GM13977 (cell line): ENCODE data around the gene UBASH3A.
A peak's percentile ranks its signal among the peaks of the same experiment; 100 is the strongest.

Experiments
- DNase-seq: peaks from one replicate; pipeline ENCODE4 v3.0.0; 2012; ENCODE audit warnings: low spot score
- in situ Hi-C: fragments of 300-500 bp; cut with MboI; formaldehyde crosslinking; loops from one replicate; pipeline ENCODE4 v1.12.0; 2022; ENCODE audit warnings: low sequenced_read_pairs, low pct_unique_long_range_greater_than_20kb, mixed read lengths, inconsistent platforms; ENCODE audit not compliant: unreplicated experiment
- TF ChIP-seq, protein P1 (sequence below): IDR thresholded peaks from 2 replicates; pipeline ENCODE4 v1.5.1; 2012; ENCODE audit warnings: mild to moderate bottlenecking, control low read depth; ENCODE audit not compliant: insufficient read depth; ENCODE audit errors: extremely low read depth, missing control alignments

UBASH3A gene

DNA sequence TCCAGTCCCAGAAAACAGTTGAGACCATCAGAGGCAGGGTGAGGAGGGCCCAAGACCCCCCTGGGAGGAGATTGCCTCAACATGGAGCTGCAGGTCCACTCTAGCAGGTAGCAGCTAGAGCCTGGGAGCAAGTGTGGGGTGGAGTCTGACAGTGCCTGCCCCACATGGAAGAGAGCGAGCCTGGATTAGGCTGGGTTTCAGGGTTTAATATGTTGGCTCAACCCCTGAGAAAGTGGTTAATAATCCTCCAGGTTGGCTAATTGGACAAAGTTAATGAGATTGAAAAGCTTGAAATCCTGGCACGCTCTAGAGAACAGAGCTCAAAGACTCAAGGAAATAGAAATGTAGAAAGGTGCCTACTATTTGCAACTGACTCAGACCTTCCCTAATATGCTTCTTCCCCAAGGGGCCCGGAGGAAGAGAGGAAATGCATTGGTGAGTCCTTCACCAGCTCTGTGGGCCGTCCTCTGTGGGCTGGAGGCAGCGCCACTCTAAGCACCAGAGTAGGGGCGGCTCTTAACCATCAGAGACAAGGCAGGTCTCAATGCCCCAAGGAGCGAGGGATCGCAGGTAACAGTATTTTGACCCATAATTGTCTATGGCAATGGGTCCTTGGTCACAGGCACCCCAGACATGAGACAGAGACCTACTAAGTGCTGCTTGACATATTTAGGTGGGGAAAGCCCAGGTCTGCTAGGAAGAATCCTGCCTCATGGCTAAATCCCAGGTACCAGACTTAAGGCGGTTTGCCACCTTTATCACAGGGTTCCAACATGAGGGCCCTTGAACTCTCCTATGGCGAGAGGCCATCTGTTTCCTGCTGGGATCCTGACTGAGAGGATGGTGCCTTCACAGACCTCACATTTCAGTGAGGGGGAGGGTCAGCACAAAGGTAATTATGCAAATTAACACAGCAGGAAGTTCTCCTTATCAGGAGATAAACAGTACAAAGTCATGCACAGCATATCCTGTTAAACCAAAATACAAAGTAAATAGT lies 58.5 kb downstream of the UBASH3A start:
- in situ Hi-C loops = no loop called here
- no peak for DNase-seq
- TF ChIP-seq, protein P1, sequence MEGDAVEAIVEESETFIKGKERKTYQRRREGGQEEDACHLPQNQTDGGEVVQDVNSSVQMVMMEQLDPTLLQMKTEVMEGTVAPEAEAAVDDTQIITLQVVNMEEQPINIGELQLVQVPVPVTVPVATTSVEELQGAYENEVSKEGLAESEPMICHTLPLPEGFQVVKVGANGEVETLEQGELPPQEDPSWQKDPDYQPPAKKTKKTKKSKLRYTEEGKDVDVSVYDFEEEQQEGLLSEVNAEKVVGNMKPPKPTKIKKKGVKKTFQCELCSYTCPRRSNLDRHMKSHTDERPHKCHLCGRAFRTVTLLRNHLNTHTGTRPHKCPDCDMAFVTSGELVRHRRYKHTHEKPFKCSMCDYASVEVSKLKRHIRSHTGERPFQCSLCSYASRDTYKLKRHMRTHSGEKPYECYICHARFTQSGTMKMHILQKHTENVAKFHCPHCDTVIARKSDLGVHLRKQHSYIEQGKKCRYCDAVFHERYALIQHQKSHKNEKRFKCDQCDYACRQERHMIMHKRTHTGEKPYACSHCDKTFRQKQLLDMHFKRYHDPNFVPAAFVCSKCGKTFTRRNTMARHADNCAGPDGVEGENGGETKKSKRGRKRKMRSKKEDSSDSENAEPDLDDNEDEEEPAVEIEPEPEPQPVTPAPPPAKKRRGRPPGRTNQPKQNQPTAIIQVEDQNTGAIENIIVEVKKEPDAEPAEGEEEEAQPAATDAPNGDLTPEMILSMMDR = no peak

DNA sequence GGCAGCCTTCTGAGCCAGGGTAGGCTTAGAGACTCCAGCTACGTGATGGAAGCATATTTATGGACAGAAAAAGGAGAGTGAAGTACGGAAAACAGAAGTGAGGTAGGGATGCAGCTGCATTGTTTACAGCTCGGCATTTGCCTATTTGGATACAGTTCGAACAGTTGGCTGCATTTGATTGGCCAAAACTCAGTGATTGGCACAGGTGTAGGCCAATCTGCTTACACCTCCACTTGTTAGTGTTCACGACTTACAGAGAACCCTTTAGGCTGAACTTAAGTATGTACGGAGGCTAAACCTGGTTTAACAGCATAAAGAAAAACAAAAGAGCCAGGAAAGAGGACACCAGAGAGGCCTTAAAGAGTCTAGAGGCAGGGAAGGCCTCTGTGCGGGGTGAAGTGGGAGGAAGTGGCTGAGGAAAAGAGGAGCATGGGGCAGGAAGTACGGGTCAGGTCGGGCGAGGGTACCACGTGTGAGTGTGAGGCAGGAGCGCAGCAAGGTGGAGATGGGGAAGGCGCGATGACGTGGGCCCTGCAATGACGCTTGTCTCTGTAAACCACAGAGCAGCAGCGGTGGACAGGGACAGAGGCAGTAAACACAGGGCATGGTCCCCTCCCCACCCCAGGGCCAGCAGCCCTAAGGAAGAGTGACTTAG lies 60.3 kb downstream of the UBASH3A start:
- DNase-seq = no peak
- in situ Hi-C loops = no loop called here

DNA sequence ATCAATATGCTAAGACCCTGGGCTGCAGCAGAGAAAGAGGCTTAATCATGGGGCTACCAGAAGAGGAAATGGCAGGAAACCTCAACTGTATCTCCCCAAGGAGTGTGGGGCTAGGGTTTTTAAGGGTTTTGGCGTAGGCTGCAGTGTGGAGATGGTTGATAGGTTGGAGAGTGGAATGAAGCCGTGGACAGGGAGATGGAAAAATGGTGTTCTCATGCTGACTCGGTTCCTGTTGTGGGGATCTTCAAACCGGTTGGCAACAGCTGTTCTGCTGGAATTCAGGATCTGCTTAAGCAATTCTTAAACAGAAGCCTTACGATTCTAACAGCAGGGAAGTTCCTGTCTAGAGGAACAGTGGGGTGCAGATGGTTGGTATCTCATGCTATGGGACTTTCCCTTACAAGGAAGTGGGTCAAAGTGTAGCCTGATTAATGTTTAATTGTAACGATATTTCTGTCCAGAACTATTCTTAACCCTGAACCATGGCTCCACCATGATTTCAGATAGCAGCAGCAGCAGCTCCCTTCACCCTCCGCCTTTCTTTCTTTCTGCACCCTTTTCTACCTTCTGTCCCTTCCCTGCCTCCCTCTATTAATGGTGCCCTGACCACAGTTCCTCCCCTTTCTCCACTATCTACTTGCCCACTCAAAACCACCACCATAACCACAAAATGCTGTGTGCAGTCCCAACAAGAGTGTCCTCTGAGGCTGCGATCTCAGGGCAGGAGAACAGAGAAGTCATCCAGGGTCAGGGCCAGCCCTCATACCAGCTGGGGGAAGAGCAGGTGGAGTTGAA lies 61.5 kb downstream of the UBASH3A start:
- in situ Hi-C loops = no loop called here
- no peak for DNase-seq
- TF ChIP-seq, protein P1 = no peak

More for the DNA sequence above, 60.3 kb downstream of the UBASH3A start:
- TF ChIP-seq, protein P1 = no peak

DNA sequence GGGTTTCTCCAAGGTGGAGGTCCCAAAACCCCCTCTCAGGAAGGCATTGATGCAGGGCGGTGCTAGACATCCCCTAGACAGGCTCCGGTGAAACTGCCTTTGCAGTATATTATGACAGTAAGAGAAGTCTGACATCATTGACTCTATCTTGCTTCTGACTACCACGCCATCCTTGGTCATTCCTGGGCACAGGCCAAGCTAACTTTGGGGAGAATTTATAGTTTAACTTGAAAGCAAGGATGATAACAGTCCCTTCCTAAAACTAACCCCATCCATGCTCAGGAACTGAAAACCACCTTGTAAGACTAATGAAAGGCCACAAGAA lies 62.1 kb downstream of the UBASH3A start:
- TF ChIP-seq, protein P1 = no peak
- DNase-seq = peak; percentile 53
- in situ Hi-C loops = no loop called here

DNA sequence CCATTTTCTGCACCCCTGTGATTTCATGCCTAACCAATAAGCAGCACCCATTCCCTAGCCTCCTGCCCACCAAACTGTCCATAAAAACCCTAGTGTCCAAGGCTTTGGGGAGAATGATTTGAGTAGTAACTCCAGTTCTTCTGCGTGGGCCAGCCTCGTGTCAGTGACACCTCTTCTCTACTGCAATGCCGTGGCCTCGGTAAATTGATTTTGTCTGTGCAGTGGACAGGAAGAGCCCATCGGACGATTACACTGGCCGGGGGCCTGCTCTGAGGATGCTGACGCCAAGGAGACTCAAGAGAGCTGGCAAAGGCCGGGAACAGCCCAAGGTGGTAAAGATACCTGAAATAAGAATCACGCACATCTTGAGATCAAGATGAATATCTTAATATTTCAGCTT lies 63.0 kb downstream of the UBASH3A start:
- DNase-seq = no peak
- in situ Hi-C loops = no loop called here
- TF ChIP-seq, protein P1 = no peak

DNA sequence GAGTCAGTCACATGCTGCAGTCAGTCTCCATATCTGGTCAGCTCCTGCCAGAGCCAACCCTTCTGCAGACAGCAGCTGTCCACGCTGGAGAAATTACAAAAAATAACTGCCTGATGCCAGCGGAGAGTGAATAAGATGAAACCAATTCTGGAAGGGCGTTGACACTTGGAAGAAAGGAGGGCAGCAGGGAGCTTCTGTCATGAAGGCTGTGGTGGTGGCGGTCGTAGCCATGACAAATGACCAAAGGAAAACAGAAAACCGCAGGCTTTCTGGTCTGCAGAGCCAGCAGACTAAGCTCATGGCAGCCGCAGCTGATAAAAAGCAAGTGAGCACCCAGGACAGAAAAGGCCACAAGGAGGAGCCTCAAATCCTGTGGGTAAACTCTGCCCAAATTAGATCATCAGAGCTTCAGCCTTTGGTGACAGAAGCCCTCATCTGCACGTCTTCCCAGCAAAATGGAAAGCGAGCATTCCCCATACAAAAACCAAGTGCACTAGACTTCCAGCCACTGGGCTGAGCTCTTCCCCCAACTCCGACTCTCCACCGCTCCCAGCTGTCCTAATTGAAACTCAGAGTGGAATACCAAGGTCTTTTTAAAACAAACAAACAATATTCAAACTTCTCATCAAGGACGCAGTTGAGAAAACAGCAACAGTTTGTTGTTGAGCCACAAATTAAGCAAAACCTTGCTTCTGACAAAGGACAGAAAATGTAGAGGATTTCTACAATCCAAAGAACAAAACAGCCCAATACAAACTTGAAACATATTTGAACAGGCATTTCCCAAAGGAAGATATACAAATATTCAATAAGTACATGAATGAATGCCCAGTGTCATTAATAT lies 63.7 kb downstream of the UBASH3A start:
- peak; percentile 56 for DNase-seq
- TF ChIP-seq, protein P1 = peak; percentile 53
- in situ Hi-C loops = no loop called here
